Psoas muscle (tissue), 8 donors: ENCODE results near the gene PIK3AP1. TPM values are rescaled to one million over a fixed set of nuclear protein-coding genes. Genes with fewer than 3 reads are reported as not detected.

ENCODE experiments used
- ATAC-seq, 4 donors: fragments of 200-7000 bp; cut with Tn5 transposase; one replicate each; pipeline ENCODE4 v1.9.1; 2020; ENCODE audit warnings: moderate library complexity in 3 of 4, mild to moderate bottlenecking in 2 of 4
- DNase-seq, 2 donors: peaks; one replicate each; pipeline ENCODE4 v3.0.0-alpha.2; 2020
- H3K27ac ChIP-seq: fragments of 200-600 bp; one replicate; pipeline ENCODE4 v1.8.0; 2022
- H3K27me3 ChIP-seq, 3 donors: fragments of 200-600 bp in 1 of 3; one replicate each; pipeline versions ENCODE4 v1.6.1 to v1.8.0; 2013 to 2022; ENCODE audit warnings: low read length in 2 of 3, mild to moderate bottlenecking in 2 of 3, moderate library complexity in 1 of 3; ENCODE audit not compliant: insufficient read depth in 3 of 3
- H3K36me3 ChIP-seq, 2 donors: fragments of 200-600 bp in 1 of 2; one replicate each; pipeline versions ENCODE4 v1.6.1 to v1.8.0; 2013 to 2022; ENCODE audit warnings: low read depth in 1 of 2, mild to moderate bottlenecking in 1 of 2, moderate library complexity in 1 of 2; ENCODE audit not compliant: insufficient read depth in 1 of 2
- H3K4me1 ChIP-seq: fragments of 200-600 bp; one replicate; pipeline ENCODE4 v1.8.0; 2022
- H3K4me3 ChIP-seq: fragments of 200-600 bp; one replicate; pipeline ENCODE4 v1.8.0; 2022; ENCODE audit warnings: mild to moderate bottlenecking
- H3K9me3 ChIP-seq: fragments of 200-600 bp; one replicate; pipeline ENCODE4 v1.8.0; 2022
- WGBS, 3 donors: extraction: QIAGEN DNeasy Blood & Tissue Kit; methylation state at CpG; one replicate each; pipeline versions ENCODE4 v1.1.6 to v1.1.7; 2013; 5-methylcytosine and 5-hydroxymethylcytosine counted together
- intact Hi-C, 2 donors: fragments of 100-400 bp; cut with DNase I; formaldehyde crosslinking; loops; one replicate each; pipeline versions ENCODE4 v1.11.0 to v1.14.2; 2022
- polyA plus RNA-seq, 3 donors: library from polyadenylated mRNA; stranded (reverse); fragments of 200-250 nt; gene quantifications; one replicate each; pipeline ENCODE4 v1.2.3, GENCODE V29; 2013
- total RNA-seq, 4 donors: library from RNA; stranded (reverse); fragmentation: NEBNext Ultra II Directional in 2 of 4; extraction: Animal tissue kit (Norgen Biotek cat#: 25700) in 2 of 4; gene quantifications; one replicate each; pipeline versions ENCODE4 v1.2.1 to v1.2.4, GENCODE V29; 2021 to 2023
- TF ChIP-seq, protein P1 (sequence below): fragments of 200-600 bp; IDR thresholded peaks from one replicate; pipeline ENCODE4 v1.8.0; 2022; ENCODE audit warnings: antibody characterized with exemption
- donor health status: healthy with polysubstance abuse.
- donor health status: DM: no; HTN: no; CAD: no; lungs with moderate emphysema.
- donor health status: Bipolar disorder and iron deficiency.
- donor health status: healthy.
- donor health status: DM: yes; HTN: yes; CAD: no.
- donor health status: DM: no; HTN: no; CAD: no.
- donor health status: DM: no; HTN: no; CAD: no.
- donor health status: DM: yes; HTN: yes; CAD: no.

PIK3AP1 gene
- total and polyA plus RNA-seq, 7 donors: 0.17 to 8.6 (median 1.8) TPM

DNA sequence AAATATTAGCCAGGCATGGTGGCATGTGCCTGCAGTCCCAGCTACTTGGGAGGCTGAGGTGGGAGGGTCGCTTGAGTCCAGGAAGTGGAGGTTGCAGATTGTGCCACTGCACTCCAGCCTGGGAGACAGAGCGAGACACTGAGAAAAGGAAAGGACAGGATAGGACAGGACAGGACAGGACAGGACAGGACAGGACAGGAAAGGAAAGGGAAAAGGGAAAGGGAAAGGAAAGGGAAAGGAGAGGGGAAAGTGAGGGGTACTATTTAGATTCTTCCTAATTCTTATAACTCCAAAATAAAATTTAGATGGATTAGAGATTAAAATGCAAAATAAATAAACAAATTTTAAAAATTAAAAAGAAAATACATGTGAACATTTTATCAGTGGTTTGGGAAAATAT, 58.7 kb downstream of the PIK3AP1 start:
- H3K27ac ChIP-seq: no peak overlapping the region
- H3K36me3 ChIP-seq: no peaks in the 10 kb centered on the region
- ATAC-seq (no peak), DNase-seq (no peak)
- no peaks in the 10 kb centered on the region for H3K9me3 ChIP-seq
- TF ChIP-seq, protein P1, sequence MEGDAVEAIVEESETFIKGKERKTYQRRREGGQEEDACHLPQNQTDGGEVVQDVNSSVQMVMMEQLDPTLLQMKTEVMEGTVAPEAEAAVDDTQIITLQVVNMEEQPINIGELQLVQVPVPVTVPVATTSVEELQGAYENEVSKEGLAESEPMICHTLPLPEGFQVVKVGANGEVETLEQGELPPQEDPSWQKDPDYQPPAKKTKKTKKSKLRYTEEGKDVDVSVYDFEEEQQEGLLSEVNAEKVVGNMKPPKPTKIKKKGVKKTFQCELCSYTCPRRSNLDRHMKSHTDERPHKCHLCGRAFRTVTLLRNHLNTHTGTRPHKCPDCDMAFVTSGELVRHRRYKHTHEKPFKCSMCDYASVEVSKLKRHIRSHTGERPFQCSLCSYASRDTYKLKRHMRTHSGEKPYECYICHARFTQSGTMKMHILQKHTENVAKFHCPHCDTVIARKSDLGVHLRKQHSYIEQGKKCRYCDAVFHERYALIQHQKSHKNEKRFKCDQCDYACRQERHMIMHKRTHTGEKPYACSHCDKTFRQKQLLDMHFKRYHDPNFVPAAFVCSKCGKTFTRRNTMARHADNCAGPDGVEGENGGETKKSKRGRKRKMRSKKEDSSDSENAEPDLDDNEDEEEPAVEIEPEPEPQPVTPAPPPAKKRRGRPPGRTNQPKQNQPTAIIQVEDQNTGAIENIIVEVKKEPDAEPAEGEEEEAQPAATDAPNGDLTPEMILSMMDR: no peak
- no peaks in the 10 kb centered on the region for H3K27me3 ChIP-seq
- 87 to 91% (median 89%) methylated on average over 2 of the region's 2 CpGs for WGBS, 3 donors
- intact Hi-C loops: no loop called here
- H3K4me3 ChIP-seq: no peak overlapping the region
- peaks cover 9% of the 10 kb centered on the region for H3K4me1 ChIP-seq

DNA sequence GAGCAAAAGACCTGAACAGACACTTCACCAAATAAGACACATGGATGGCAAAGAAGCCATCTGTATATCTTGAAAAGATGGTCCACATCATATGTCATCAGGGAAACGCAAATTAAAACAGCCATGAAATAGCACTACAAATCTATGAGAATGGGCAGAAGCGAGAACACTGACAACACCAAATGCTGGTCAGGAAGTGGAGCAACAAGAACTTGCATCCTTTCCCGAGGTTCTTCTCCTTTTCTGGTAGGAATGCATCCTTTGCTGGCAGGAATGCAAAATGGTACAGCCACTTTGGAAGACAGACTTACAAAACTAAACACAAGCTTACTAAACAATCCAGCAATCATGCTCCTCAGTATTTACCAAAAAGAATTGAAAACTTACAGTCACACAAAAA, 60.0 kb downstream of the PIK3AP1 start:
- H3K9me3 ChIP-seq: no peaks in the 10 kb centered on the region
- intact Hi-C loops: no loop called here
- peaks cover 9% of the 10 kb centered on the region for H3K4me1 ChIP-seq
- H3K4me3 ChIP-seq: no peak overlapping the region
- H3K27ac ChIP-seq: no peak overlapping the region
- WGBS, 3 donors: 76 to 86% (median 78%) methylated on average over 3 of the region's 3 CpGs
- no peaks in the 10 kb centered on the region for H3K36me3 ChIP-seq
- no peaks in the 10 kb centered on the region for H3K27me3 ChIP-seq
- TF ChIP-seq, protein P1: no peak
- DNase-seq: no peak
- ATAC-seq: no peak

DNA sequence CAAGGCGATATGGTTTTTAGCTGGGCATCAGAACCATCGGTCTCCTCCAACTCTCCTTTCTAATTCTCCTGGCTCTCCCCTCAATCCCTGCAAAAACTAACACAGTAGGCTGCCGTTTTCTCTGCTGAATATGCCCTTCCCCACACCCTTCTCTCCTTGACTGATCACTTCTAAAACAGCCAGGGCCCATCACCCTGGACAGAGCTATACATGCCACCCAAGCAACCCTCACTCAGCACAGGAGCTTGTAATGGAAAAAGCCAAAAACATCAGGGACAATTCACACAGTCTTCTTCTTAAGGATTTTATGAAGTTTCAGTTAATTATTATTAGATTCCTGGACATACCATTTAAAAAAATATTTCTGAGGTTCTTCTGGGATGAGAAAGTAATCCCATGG, 61.5 kb downstream of the PIK3AP1 start:
- Histone ChIP-seq H3K4me1 (peaks cover 9% of the 10 kb centered on the region), H3K36me3 (no peaks in the 10 kb centered on the region), H3K9me3 (no peaks in the 10 kb centered on the region), H3K27ac (no peak overlapping the region), H3K27me3 (no peaks in the 10 kb centered on the region), H3K4me3 (no peak overlapping the region)
- WGBS, 3 donors: 68 to 83% (median 69%) methylated on average over 3 of the region's 3 CpGs
- DNase-seq: no peak
- TF ChIP-seq, protein P1: no peak
- intact Hi-C loops: no loop called here
- ATAC-seq: no peak

DNA sequence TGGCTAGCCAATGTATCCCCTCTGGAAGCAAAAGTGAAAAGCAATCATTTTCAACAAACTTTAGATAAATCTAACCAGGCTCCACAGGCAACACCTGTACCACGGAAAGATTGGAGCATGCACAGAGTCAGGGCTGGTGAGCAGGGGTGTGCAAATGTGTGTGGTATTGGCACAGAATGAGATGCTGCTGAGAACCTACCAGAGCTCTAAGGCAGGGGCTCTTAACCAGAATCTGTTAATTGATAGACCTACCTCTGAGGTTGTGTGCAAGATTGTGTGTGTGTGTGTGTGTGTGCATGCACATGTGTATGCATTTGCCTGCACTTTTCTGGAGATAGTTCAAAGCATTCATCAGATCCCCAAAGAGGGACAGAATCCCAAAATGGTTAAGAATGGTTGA, 62.9 kb downstream of the PIK3AP1 start:
- Histone ChIP-seq H3K4me1 (peaks cover 9% of the 10 kb centered on the region), H3K9me3 (no peaks in the 10 kb centered on the region), H3K27ac (no peak overlapping the region), H3K4me3 (no peak overlapping the region), H3K27me3 (no peaks in the 10 kb centered on the region), H3K36me3 (no peaks in the 10 kb centered on the region)
- WGBS, 3 donors: 85 to 100% (median 88%) methylated on average over 1 of the region's 1 CpG
- DNase-seq (no peak), ATAC-seq (no peak)
- TF ChIP-seq, protein P1: no peak
- intact Hi-C loops: no loop called here

DNA sequence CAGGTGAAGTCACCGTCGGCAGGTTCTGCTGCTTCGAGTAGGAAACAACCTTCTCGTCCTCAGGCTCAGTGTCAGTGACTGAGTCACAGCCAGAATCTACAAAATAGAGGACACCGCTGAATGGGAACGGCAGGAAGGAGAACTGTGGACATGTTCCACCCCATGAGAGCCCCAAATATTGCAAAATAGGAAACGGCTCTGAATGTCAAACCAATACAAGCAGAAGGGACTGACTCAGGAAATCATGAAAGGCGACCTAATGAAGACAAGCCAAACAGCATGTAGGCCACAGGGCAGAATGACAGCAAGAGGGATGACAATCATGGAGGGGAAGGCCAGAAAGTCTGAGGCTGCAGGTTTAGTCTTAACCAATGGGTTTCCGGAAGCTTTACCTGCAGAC, 63.5 kb downstream of the PIK3AP1 start:
- no peak overlapping the region for H3K27ac ChIP-seq
- 88% methylated on average over 9 of the region's 9 CpGs for WGBS, 3 donors
- H3K27me3 ChIP-seq: no peaks in the 10 kb centered on the region
- H3K9me3 ChIP-seq: no peaks in the 10 kb centered on the region
- H3K36me3 ChIP-seq: no peaks in the 10 kb centered on the region
- H3K4me1 ChIP-seq: peaks cover 9% of the 10 kb centered on the region
- intact Hi-C loops: no loop called here
- no peak overlapping the region for H3K4me3 ChIP-seq
- TF ChIP-seq, protein P1: no peak
- DNase-seq (no peak), ATAC-seq (no peak)
